ENCODE data around the gene LY6G5C. TPM values are rescaled to one million over a fixed set of nuclear protein-coding genes. Genes with fewer than 3 reads are reported as not detected.

LY6G5C gene
- total RNA-seq, 1 experiment from 2014 or later: not detected

DNA sequence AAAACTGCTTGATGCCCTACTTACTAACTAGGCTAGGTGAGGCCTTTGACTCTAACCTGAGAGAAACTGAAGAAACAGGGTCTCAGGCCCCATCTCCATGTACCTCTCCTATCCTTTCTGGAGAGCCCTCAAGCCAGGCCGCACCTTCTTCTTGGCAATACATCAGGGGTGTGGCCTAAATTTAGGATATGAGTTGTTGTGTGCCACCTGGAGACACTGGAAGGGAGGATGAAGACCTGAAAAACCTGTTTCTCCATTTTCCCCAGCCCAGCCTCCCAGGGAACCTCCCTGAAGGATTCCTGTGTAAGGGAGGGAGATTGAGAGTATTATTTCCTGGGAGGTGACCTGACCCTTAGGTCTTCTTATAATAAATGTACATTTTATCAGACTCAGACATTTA, 37.4 kb upstream of the LY6G5C start:
- DNase-seq: no peak
- Histone ChIP-seq H3K79me2 (ENCODE audit: low read length) (no peaks in the 10 kb centered on the region), H3K4me1 (ENCODE audit: low read length) (peaks cover 8% of the 10 kb centered on the region), H3K4me2 (ENCODE audit: low read depth, low read length, poor library complexity, severe bottlenecking) (no peak overlapping the region), H3K9ac (ENCODE audit: low read length) (no peak overlapping the region), H3K9me3 (ENCODE audit: low read length) (no peaks in the 10 kb centered on the region), H2AFZ (ENCODE audit: low read length) (no peak overlapping the region; the same call in 1 of the 2 replicates), H4K20me1 (ENCODE audit: insufficient read depth, low read depth, low read length) (no peaks in the 10 kb centered on the region), H3K9me2 (replicated peaks; ENCODE audit: insufficient read depth, low read length) (no peaks in the 10 kb centered on the region), H3K27ac (ENCODE audit: low read length) (no peak overlapping the region), H3K36me3 (ENCODE audit: insufficient read depth, low read length) (no peaks in the 10 kb centered on the region), H3K4me3 (ENCODE audit: low read length) (no peak overlapping the region), H3K27me3 (ENCODE audit: low read length) (no peaks in the 10 kb centered on the region)

DNA sequence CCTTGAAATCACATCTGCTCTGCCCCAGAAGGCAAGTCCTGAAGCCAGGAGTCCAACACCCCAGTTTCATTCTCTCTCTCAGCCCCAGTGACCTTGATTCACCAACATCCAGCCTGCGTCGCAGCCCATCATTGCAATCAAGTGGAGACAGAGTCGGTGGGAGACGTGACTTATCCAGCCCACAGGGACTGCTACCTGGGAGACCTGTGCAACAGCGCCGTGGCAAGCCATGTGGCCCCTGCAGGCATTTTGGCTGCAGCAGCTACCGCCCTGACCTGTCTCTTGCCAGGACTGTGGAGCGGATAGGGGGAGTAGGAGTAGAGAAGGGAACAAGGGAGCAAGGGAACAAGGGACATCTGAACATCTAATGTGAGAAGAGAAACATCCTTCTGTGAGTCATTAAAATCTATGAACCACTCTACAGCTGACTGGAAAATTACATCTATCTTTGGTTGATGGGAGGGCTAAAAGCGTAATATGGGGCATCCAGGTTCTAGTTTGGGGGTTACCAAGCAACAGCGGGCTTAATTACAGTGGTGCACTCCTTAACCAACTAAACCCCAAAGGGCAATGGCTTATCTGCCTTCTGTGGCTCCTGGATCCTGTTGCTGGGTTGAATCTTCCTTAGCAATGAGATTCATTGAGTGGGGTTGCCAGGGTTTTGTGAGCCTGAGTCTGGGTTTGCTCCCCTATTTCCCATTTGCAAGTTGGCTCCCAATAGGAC, 36.8 kb upstream of the LY6G5C start:
- Histone ChIP-seq H3K36me3 (ENCODE audit: insufficient read depth, low read length) (no peaks in the 10 kb centered on the region), H3K27ac (ENCODE audit: low read length) (no peak overlapping the region), H3K4me3 (ENCODE audit: low read length) (no peak overlapping the region; the same call in 1 of the 2 replicates), H4K20me1 (ENCODE audit: insufficient read depth, low read depth, low read length) (no peaks in the 10 kb centered on the region), H3K9me2 (replicated peaks; ENCODE audit: insufficient read depth, low read length) (no peaks in the 10 kb centered on the region), H3K9me3 (ENCODE audit: low read length) (no peaks in the 10 kb centered on the region), H3K4me1 (ENCODE audit: low read length) (peaks cover 8% of the 10 kb centered on the region), H3K27me3 (ENCODE audit: low read length) (no peaks in the 10 kb centered on the region), H3K9ac (ENCODE audit: low read length) (peak overlapping the region; percentile 46; the same call in 1 of the 2 replicates), H2AFZ (ENCODE audit: low read length) (peak overlapping the region; percentile 89; the same call in 1 of the 2 replicates), H3K79me2 (ENCODE audit: low read length) (no peaks in the 10 kb centered on the region), H3K4me2 (ENCODE audit: low read depth, low read length, poor library complexity, severe bottlenecking) (peak overlapping the region; percentile 32)
- DNase-seq: peak; percentile 74

- H3K4me1 ChIP-seq (ENCODE audit: low read length): peaks cover 8% of the 10 kb centered on the region
- no peaks in the 10 kb centered on the region for H3K79me2 ChIP-seq (ENCODE audit: low read length)
- H2AFZ ChIP-seq (ENCODE audit: low read length): no peak within 1 kb of the TSS
- H3K4me2 ChIP-seq (ENCODE audit: low read depth, low read length, poor library complexity, severe bottlenecking): no peak within 1 kb of the TSS
- no peaks in the 10 kb centered on the region for H3K9me2 ChIP-seq (replicated peaks; ENCODE audit: insufficient read depth, low read length)
- no peak within 1 kb of the TSS for H3K4me3 ChIP-seq (ENCODE audit: low read length)
- H4K20me1 ChIP-seq (ENCODE audit: insufficient read depth, low read depth, low read length): no peaks in the 10 kb centered on the region
- H3K27ac ChIP-seq (ENCODE audit: low read length): no peak within 1 kb of the TSS
- H3K9me3 ChIP-seq (ENCODE audit: low read length): no peaks in the 10 kb centered on the region
- H3K9ac ChIP-seq (ENCODE audit: low read length): no peak within 1 kb of the TSS
- H3K27me3 ChIP-seq (ENCODE audit: low read length): no peaks in the 10 kb centered on the region
- H3K36me3 ChIP-seq (ENCODE audit: insufficient read depth, low read length): no peaks in the 10 kb centered on the region
- no peak for DNase-seq
Observed at GRCh38 chr6:31715022-31715958, 34.4 kb upstream of the LY6G5C start, which contains the start of gene LY6G6D. TSS of gene LY6G6D (plus strand) at chr6:31715348. CDS start at chr6:31715356, 8 bp downstream.

GRCh38 chr6:31713991-31714684, 33.3 kb upstream of the LY6G5C start:
- Histone ChIP-seq H3K9ac (ENCODE audit: low read length) (no peak overlapping the region), H3K4me2 (ENCODE audit: low read depth, low read length, poor library complexity, severe bottlenecking) (no peak overlapping the region), H4K20me1 (ENCODE audit: insufficient read depth, low read depth, low read length) (no peaks in the 10 kb centered on the region), H3K36me3 (ENCODE audit: insufficient read depth, low read length) (no peaks in the 10 kb centered on the region), H3K4me3 (ENCODE audit: low read length) (no peak overlapping the region), H3K79me2 (ENCODE audit: low read length) (no peaks in the 10 kb centered on the region), H2AFZ (ENCODE audit: low read length) (no peak overlapping the region), H3K9me2 (replicated peaks; ENCODE audit: insufficient read depth, low read length) (no peaks in the 10 kb centered on the region), H3K27me3 (ENCODE audit: low read length) (no peaks in the 10 kb centered on the region), H3K27ac (ENCODE audit: low read length) (no peak overlapping the region), H3K9me3 (ENCODE audit: low read length) (no peaks in the 10 kb centered on the region), H3K4me1 (ENCODE audit: low read length) (peaks cover 8% of the 10 kb centered on the region)
- DNase-seq: no peak

DNA sequence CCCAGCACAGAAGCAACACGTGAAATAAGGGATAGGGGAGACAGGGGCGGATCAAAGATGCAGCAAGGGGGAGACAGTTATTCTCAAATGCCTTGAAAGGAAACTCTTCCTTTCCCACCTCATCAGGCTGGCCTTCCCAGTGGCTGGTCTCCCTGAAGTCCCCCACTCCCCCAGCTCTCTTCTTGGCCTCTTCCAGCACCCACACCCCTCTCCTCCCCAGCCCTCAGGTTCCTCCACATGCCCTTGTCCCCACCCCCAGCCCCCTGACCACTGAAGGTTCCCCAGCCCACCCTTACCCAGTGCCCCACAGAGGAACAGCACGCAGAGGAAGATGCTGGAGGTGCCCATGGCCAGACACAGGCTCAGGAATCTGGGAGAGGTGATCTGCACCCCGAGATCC, 32.6 kb upstream of the LY6G5C start:
- no peak for DNase-seq
- no peak overlapping the region for H3K9ac ChIP-seq (ENCODE audit: low read length)
- H3K9me3 ChIP-seq (ENCODE audit: low read length): no peaks in the 10 kb centered on the region
- H3K4me3 ChIP-seq (ENCODE audit: low read length): no peak overlapping the region
- H3K9me2 ChIP-seq (replicated peaks; ENCODE audit: insufficient read depth, low read length): no peaks in the 10 kb centered on the region
- H3K4me2 ChIP-seq (ENCODE audit: low read depth, low read length, poor library complexity, severe bottlenecking): no peak overlapping the region
- H3K36me3 ChIP-seq (ENCODE audit: insufficient read depth, low read length): no peaks in the 10 kb centered on the region
- peaks cover 8% of the 10 kb centered on the region for H3K4me1 ChIP-seq (ENCODE audit: low read length)
- no peaks in the 10 kb centered on the region for H3K27me3 ChIP-seq (ENCODE audit: low read length)
- no peak overlapping the region for H3K27ac ChIP-seq (ENCODE audit: low read length)
- H2AFZ ChIP-seq (ENCODE audit: low read length): no peak overlapping the region
- H3K79me2 ChIP-seq (ENCODE audit: low read length): no peaks in the 10 kb centered on the region
- no peaks in the 10 kb centered on the region for H4K20me1 ChIP-seq (ENCODE audit: insufficient read depth, low read depth, low read length)

- peaks cover 1% of the 10 kb centered on the region for H3K4me1 ChIP-seq (ENCODE audit: low read length)
- no peak overlapping the region for H3K4me2 ChIP-seq (ENCODE audit: low read depth, low read length, poor library complexity, severe bottlenecking)
- no peaks in the 10 kb centered on the region for H3K9me2 ChIP-seq (replicated peaks; ENCODE audit: insufficient read depth, low read length)
- no peaks in the 10 kb centered on the region for H3K79me2 ChIP-seq (ENCODE audit: low read length)
- no peak overlapping the region for H3K27ac ChIP-seq (ENCODE audit: low read length)
- H3K27me3 ChIP-seq (ENCODE audit: low read length): no peaks in the 10 kb centered on the region
- H3K36me3 ChIP-seq (ENCODE audit: insufficient read depth, low read length): no peaks in the 10 kb centered on the region
- no peak overlapping the region for H3K4me3 ChIP-seq (ENCODE audit: low read length)
- no peaks in the 10 kb centered on the region for H4K20me1 ChIP-seq (ENCODE audit: insufficient read depth, low read depth, low read length)
- no peaks in the 10 kb centered on the region for H3K9me3 ChIP-seq (ENCODE audit: low read length)
- H3K9ac ChIP-seq (ENCODE audit: low read length): no peak overlapping the region
- H2AFZ ChIP-seq (ENCODE audit: low read length): no peak overlapping the region
- DNase-seq: peak; percentile 54
Observed at GRCh38 chr6:31712296-31712695, 31.4 kb upstream of the LY6G5C start.

GRCh38 chr6:31711233-31711632, 30.4 kb upstream of the LY6G5C start:
- H3K9ac ChIP-seq (ENCODE audit: low read length): no peak overlapping the region

More at GRCh38 chr6:31711233-31711632, 30.4 kb upstream of the LY6G5C start:
- no peak overlapping the region for H2AFZ ChIP-seq (ENCODE audit: low read length)
- H3K36me3 ChIP-seq (ENCODE audit: insufficient read depth, low read length): no peaks in the 10 kb centered on the region
- no peak overlapping the region for H3K27ac ChIP-seq (ENCODE audit: low read length)
- no peak overlapping the region for H3K4me3 ChIP-seq (ENCODE audit: low read length)
- no peaks in the 10 kb centered on the region for H3K9me2 ChIP-seq (replicated peaks; ENCODE audit: insufficient read depth, low read length)
- H3K79me2 ChIP-seq (ENCODE audit: low read length): no peaks in the 10 kb centered on the region
- H3K4me1 ChIP-seq (ENCODE audit: low read length): no peaks in the 10 kb centered on the region
- H4K20me1 ChIP-seq (ENCODE audit: insufficient read depth, low read depth, low read length): no peaks in the 10 kb centered on the region
- no peaks in the 10 kb centered on the region for H3K27me3 ChIP-seq (ENCODE audit: low read length)
- DNase-seq: no peak
- no peaks in the 10 kb centered on the region for H3K9me3 ChIP-seq (ENCODE audit: low read length)
- H3K4me2 ChIP-seq (ENCODE audit: low read depth, low read length, poor library complexity, severe bottlenecking): no peak overlapping the region
